Adrenal gland (tissue), 19 donors: ENCODE measurements around the gene SERPINE2. TPM values are rescaled to one million over a fixed set of nuclear protein-coding genes. Genes with fewer than 3 reads are reported as not detected.

Experiments used
- DNase-seq, 7 donors: peaks; one replicate each; pipeline ENCODE4 v3.0.0-alpha.2; 2019 to 2020
- H3K27ac ChIP-seq, 5 donors: fragments of 200-600 bp; sonication (generic) in 4 of 5; 1 replicate in 3 of 5; 2 replicates in 2 of 5; pipeline versions ENCODE4 v1.5.1 to v1.8.0; 2016 to 2020; ENCODE audit warnings: mild to moderate bottlenecking in 1 of 5
- H3K27me3 ChIP-seq: fragments of 200-600 bp; 2 replicates; pipeline ENCODE4 v1.8.0; 2021
- H3K36me3 ChIP-seq, 2 donors: fragments of 200-600 bp; replicated peaks in 1 of 2; 1 replicate in 1 of 2; 2 replicates in 1 of 2; pipeline versions ENCODE4 v1.5.1 to v1.8.0; 2018 to 2022
- H3K4me1 ChIP-seq, 2 donors: fragments of 200-600 bp; replicated peaks in 1 of 2; 1 replicate in 1 of 2; 2 replicates in 1 of 2; pipeline versions ENCODE4 v1.5.1 to v1.8.0; 2018 to 2021
- H3K4me3 ChIP-seq, 4 donors: fragments of 200-600 bp; sonication (generic) in 3 of 4; one replicate each; pipeline ENCODE4 v1.5.1; 2016 to 2018
- H3K9me3 ChIP-seq, 3 donors: fragments of 200-600 bp; sonication (generic) in 1 of 3; replicated peaks in 1 of 3; 1 replicate in 2 of 3; 2 replicates in 1 of 3; pipeline versions ENCODE4 v1.5.1 to v1.8.0; 2016 to 2021
- POLR2A ChIP-seq, 2 donors: fragments of 450-650 bp; IDR thresholded peaks; one replicate each; pipeline ENCODE4 v1.6.1; 2017; ENCODE audit warnings: antibody characterized with exemption in 2 of 2, mild to moderate bottlenecking in 2 of 2, moderate library complexity in 1 of 2
- WGBS, 4 donors: extraction: QIAGEN DNeasy Blood & Tissue Kit in 2 of 4; methylation state at CpG; one replicate each; pipeline versions ENCODE4 v1.1.5 to v1.1.7; 2013 to 2017; 5-methylcytosine and 5-hydroxymethylcytosine counted together
- intact Hi-C, 2 donors: fragments of 100-400 bp; cut with DNase I; formaldehyde crosslinking; loops; one replicate each; pipeline versions ENCODE4 v1.14.1 to v1.15.0; 2022 to 2023
- long read RNA-seq, 10 donors: library from polyadenylated mRNA in 3 of 10; unstranded in 2 of 10; stranded (forward) in 1 of 10; transcript quantifications; one replicate each; pipeline ENCODE4 v2.0.0 and lab custom pipeline, GENCODE V29; 2021 to 2026
- polyA plus RNA-seq, 3 donors: library from polyadenylated mRNA; stranded (reverse); fragments of 200-250 nt in 2 of 3; fragments of 350-450 nt in 1 of 3; fragmentation: Illumina TruSeq in 1 of 3; extraction: RNeasy Lipid Tissue Mini Kit (QIAGEN cat#74804) in 1 of 3; gene quantifications; one replicate each; pipeline ENCODE4 v1.2.3, GENCODE V29; 2013 to 2014
- total RNA-seq, 9 donors: library from RNA; depleted of rRNA in 4 of 9; stranded (reverse); fragments of >200 nt in 4 of 9; fragments of 120-200 nt in 1 of 9; fragmentation: NEBNext Ultra II Directional in 1 of 9; extraction: Animal tissue kit (Norgen Biotek cat#: 25700) in 1 of 9; gene quantifications; one replicate each; pipeline versions ENCODE4 v1.1.0 to v1.2.4, GENCODE V29; 2013 to 2023
- TF ChIP-seq, protein P1 (sequence below), 6 experiments: fragments of 450-650 bp in 4 of 6; fragments of 200-600 bp in 2 of 6; sonication (generic) in 1 of 6; IDR thresholded peaks; 1 replicate in 5 of 6; 2 replicates in 1 of 6; pipeline versions ENCODE4 v1.5.1 to v1.8.0; 2016 to 2021; ENCODE audit warnings: antibody characterized with exemption in 6 of 6, mild to moderate bottlenecking in 2 of 6, moderate library complexity in 1 of 6
- donor health status: healthy with polysubstance abuse.
- donor health status: Bipolar disorder and iron deficiency.
- donor health status: DM: yes; HTN: yes; CAD: no.
- donor health status: DM: no; HTN: no; CAD: no.
- donor health status: DM: no; HTN: no; CAD: no.
- donor health status: DM: yes; HTN: yes; CAD: no.

Gene SERPINE2, protein sequence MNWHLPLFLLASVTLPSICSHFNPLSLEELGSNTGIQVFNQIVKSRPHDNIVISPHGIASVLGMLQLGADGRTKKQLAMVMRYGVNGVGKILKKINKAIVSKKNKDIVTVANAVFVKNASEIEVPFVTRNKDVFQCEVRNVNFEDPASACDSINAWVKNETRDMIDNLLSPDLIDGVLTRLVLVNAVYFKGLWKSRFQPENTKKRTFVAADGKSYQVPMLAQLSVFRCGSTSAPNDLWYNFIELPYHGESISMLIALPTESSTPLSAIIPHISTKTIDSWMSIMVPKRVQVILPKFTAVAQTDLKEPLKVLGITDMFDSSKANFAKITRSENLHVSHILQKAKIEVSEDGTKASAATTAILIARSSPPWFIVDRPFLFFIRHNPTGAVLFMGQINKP
- total RNA-seq (10 to 100 TPM in 6 of 9 donors, 1 to 10 TPM in 3; 6.2 to 61.6 (median 15.0) TPM), polyA plus RNA-seq (10 to 100 TPM; 13.2 to 23.9 (median 17.0) TPM)
- long read RNA-seq, donor 1, full-length matches to known transcripts, result 28 of 136 reads
- long read RNA-seq, donor 1, partial matches to known transcripts, result 108 of 136 reads
- long read RNA-seq, donor 1, other reads (novel, unspliced or antisense), result 0 of 136 reads
- long read RNA-seq, donor 2, partial matches to known transcripts, result 12 of 16 reads
- long read RNA-seq, donor 2, other reads (novel, unspliced or antisense), result 0 of 16 reads
- long read RNA-seq, donor 3, full-length matches to known transcripts, result 19 of 30 reads
- long read RNA-seq, donor 3, partial matches to known transcripts, result 11 of 30 reads
- long read RNA-seq, donor 3, other reads (novel, unspliced or antisense), result 0 of 30 reads
- long read RNA-seq, donor 4, partial matches to known transcripts, result 0 of 5 reads
- long read RNA-seq, donor 4, other reads (novel, unspliced or antisense), result 1 of 5 reads
- long read RNA-seq, donor 5, transcript SERPINE2-202 (9 exons, 2,161 nt), result major isoform, 13 of 13 reads
- long read RNA-seq, donor 5, partial matches to known transcripts, result 0 of 13 reads
- long read RNA-seq, donor 5, other reads (novel, unspliced or antisense), result 0 of 13 reads
- long read RNA-seq, donor 6, transcript SERPINE2-202 (9 exons, 2,161 nt), result major isoform, 16 of 22 reads
- long read RNA-seq, donor 6, partial matches to known transcripts, result 3 of 22 reads
- long read RNA-seq, donor 6, other reads (novel, unspliced or antisense), result 0 of 22 reads
- long read RNA-seq, donor 7, partial matches to known transcripts, result 31 of 35 reads
- long read RNA-seq, donor 7, other reads (novel, unspliced or antisense), result 0 of 35 reads
- long read RNA-seq, donor 8, full-length matches to known transcripts, result 19 of 36 reads
- long read RNA-seq, donor 8, partial matches to known transcripts, result 17 of 36 reads
- long read RNA-seq, donor 8, other reads (novel, unspliced or antisense), result 0 of 36 reads
- long read RNA-seq, donor 9, full-length matches to known transcripts, result 22 of 27 reads
- long read RNA-seq, donor 9, partial matches to known transcripts, result 5 of 27 reads
- long read RNA-seq, donor 9, other reads (novel, unspliced or antisense), result 0 of 27 reads
- long read RNA-seq, donor 10, transcript SERPINE2-202 (9 exons, 2,161 nt), result major isoform, 5 of 19 reads
- long read RNA-seq, donor 10, partial matches to known transcripts, result 11 of 19 reads
- long read RNA-seq, donor 10, other reads (novel, unspliced or antisense), result 0 of 19 reads

DNA sequence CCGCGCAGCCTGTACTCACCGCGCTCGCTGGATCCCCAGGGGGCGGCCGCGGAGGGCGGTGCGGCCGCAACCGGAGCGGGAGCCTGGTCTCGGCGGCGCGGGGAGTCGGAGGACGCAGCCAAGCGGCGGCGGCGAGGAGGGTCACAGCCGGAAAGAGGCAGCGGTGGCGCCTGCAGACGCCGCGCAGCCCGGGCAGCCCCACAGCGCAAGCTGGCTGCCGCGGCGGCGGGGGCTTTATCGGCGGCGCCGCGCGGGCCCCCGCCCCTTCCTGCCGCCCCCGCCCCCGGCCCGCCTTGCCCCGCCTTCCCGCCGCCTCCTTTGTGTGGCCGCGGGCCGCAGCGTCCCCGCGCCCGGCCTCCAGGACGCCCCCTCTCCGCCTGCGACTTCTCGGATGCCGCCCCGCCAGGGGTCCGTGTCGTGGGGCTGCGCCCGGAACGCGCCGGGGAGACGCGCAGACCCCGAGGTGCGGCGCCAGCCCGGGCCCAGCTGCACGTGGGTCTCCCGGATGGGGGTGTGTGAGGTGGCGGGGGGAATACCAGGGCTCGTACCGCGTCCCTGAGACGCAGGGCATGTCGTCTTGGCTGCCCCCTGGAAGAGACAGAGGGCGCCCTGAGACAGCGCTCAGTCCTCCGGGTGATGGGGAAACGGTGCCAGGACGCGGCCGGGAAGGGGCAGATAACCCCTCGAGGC, at the start of gene SERPINE2:
Gene SERPINE2 (minus strand): TSS at position 207 of the 690 bp plus-strand sequence. CDS start 37,386 bp downstream, outside the sequence.
- Histone ChIP-seq H3K27me3 (peaks cover 24% of the 10 kb centered on the region), H3K4me1 (peaks cover 0 to 9% of the 10 kb centered on the region in 2 donors), H3K9me3 (no peaks in the 10 kb centered on the region), H3K27ac (peak within 1 kb of the TSS in 1 of 5 donors; percentile 49), H3K4me3 (peak within 1 kb of the TSS in 3 of 4 donors; percentile 7 to 71 (median 60)), H3K36me3 (no peaks in the 10 kb centered on the region)
- WGBS, 4 donors, result 1 to 2% (median 1%) methylated on average over 7 to 91 of the region's 91 CpGs; no CpG with 5 or more reads in 1 of the 4 donors
- no peak for TF ChIP-seq POLR2A (IDR thresholded peaks at IDR 0.05)
- TF ChIP-seq, protein P1, sequence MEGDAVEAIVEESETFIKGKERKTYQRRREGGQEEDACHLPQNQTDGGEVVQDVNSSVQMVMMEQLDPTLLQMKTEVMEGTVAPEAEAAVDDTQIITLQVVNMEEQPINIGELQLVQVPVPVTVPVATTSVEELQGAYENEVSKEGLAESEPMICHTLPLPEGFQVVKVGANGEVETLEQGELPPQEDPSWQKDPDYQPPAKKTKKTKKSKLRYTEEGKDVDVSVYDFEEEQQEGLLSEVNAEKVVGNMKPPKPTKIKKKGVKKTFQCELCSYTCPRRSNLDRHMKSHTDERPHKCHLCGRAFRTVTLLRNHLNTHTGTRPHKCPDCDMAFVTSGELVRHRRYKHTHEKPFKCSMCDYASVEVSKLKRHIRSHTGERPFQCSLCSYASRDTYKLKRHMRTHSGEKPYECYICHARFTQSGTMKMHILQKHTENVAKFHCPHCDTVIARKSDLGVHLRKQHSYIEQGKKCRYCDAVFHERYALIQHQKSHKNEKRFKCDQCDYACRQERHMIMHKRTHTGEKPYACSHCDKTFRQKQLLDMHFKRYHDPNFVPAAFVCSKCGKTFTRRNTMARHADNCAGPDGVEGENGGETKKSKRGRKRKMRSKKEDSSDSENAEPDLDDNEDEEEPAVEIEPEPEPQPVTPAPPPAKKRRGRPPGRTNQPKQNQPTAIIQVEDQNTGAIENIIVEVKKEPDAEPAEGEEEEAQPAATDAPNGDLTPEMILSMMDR (IDR thresholded peaks at IDR 0.05), result peak in 1 of 6 experiments; percentile 6
- DNase-seq, result peak in 6 of 7 donors; percentile 4 to 59 (median 26)
- intact Hi-C loops, result no loop called here

DNA sequence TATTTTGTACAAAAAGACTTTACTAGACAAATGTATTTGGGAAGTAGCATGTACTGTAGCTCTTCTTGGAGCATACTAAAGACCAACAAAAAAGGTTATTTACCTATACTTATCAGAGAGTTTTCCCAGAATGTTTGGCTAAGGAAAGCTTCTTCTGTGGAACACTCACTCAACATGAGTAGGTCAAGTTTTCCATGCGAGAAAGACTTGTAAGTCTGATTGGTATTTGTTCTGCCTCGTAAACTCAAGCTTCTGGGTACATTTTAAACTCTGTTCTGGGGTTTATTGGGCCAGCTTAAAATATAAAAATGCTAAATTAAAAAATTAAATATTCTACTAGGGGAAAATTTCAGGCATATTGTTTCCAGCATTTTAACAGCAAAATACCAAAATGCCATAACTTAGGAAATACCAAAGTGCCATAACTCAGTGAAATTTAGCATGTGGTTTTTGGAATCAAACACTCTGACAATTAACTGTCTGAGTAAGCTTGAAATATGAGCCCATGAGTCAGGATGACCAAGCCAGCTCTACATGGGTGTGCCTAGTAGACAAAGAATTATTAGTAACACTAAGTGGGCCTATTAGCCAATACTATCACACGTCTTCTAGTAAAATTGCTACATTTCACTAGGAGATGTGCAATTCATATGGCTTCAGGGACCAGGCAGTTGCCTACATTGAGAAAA, 47.3 kb upstream of the SERPINE2 start:
- H3K27ac ChIP-seq, result peak overlapping the region in 1 of 5 donors; percentile 45
- TF ChIP-seq POLR2A (IDR thresholded peaks at IDR 0.05), result no peak
- TF ChIP-seq, protein P1 (IDR thresholded peaks at IDR 0.05), result no peak
- H3K9me3 ChIP-seq, result no peaks in the 10 kb centered on the region
- H3K36me3 ChIP-seq, result no peaks in the 10 kb centered on the region
- intact Hi-C loops, result no loop called here
- WGBS, 4 donors, result 67 to 74% (median 69%) methylated on average over 3 of the region's 3 CpGs
- peaks cover 0 to 5% of the 10 kb centered on the region in 2 donors for H3K4me1 ChIP-seq
- DNase-seq, result peak in 3 of 7 donors; percentile 13 to 36 (median 24)
- no peak overlapping the region for H3K4me3 ChIP-seq
- no peaks in the 10 kb centered on the region for H3K27me3 ChIP-seq

DNA sequence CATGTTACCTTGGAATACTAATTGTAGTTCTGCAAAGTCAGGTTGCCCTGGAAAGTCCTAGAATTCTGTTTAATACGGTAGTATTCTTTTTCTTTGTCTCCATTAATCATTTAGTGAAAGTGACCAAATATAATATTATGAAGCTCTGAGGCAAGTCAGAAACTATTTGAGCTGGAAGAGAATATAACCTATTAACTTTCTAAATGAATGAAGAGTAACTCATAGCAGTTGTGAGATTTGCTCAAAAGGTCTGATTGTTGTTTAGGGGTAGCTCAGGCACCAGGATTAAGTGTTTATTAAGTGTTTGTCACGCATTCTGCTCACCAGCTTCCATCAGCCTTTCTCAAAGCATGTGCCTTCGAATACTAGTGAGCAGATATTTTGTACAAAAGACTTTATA, 46.7 kb upstream of the SERPINE2 start:
- WGBS, 4 donors, result 61 to 83% (median 77%) methylated on average over 3 of the region's 3 CpGs
- no peak overlapping the region for H3K4me3 ChIP-seq
- intact Hi-C loops, result no loop called here
- no peaks in the 10 kb centered on the region for H3K27me3 ChIP-seq
- no peaks in the 10 kb centered on the region for H3K9me3 ChIP-seq
- TF ChIP-seq POLR2A (IDR thresholded peaks at IDR 0.05), result no peak
- TF ChIP-seq, protein P1 (IDR thresholded peaks at IDR 0.05), result no peak
- no peak for DNase-seq
- H3K36me3 ChIP-seq, result no peaks in the 10 kb centered on the region
- peak overlapping the region in 1 of 5 donors; percentile 45 for H3K27ac ChIP-seq
- peaks cover 0 to 5% of the 10 kb centered on the region in 2 donors for H3K4me1 ChIP-seq
